Measurements from ENCODE around the gene LMTK3. TPM values are rescaled to one million over a fixed set of nuclear protein-coding genes. Genes with fewer than 3 reads are reported as not detected.
A peak's percentile ranks its signal among the peaks of the same experiment; 100 is the strongest.

Gene LMTK3
- total RNA-seq, 1 experiment from 2014 or later = 0.05 TPM

GRCh38 chr19:48454150-48454730, 57.4 kb downstream of the LMTK3 start:
- DNase-seq (ENCODE audit: extremely low read depth, low read depth) = no peak

GRCh38 chr19:48452289-48453190, 59.1 kb downstream of the LMTK3 start:
- DNase-seq (ENCODE audit: extremely low read depth, low read depth) = no peak

- DNase-seq (ENCODE audit: extremely low read depth, low read depth) = no peak
Measured at GRCh38 chr19:48451624-48452023, 60.0 kb downstream of the LMTK3 start.

- DNase-seq (ENCODE audit: extremely low read depth, low read depth) = no peak
Measured at GRCh38 chr19:48450863-48451262, 60.8 kb downstream of the LMTK3 start.

- no peak for DNase-seq (ENCODE audit: extremely low read depth, low read depth)
Measured at GRCh38 chr19:48450441-48450840, 61.2 kb downstream of the LMTK3 start.

- DNase-seq (ENCODE audit: extremely low read depth, low read depth) = no peak
Measured at GRCh38 chr19:48448563-48448962, 63.1 kb downstream of the LMTK3 start.

- DNase-seq (ENCODE audit: extremely low read depth, low read depth) = no peak
Measured at GRCh38 chr19:48446579-48446978, 65.1 kb downstream of the LMTK3 start.

- DNase-seq (ENCODE audit: extremely low read depth, low read depth) = peak; percentile 94
Measured at GRCh38 chr19:48445606-48446481, 65.8 kb downstream of the LMTK3 start, which contains the start of gene GRWD1. TSS of gene GRWD1 (plus strand) at chr19:48445983. CDS start at chr19:48446006, 23 bp downstream.

GRCh38 chr19:48445256-48445605, 66.4 kb downstream of the LMTK3 start:
- DNase-seq (ENCODE audit: extremely low read depth, low read depth) = peak; percentile 43

- no peak for DNase-seq (ENCODE audit: extremely low read depth, low read depth)
Measured at GRCh38 chr19:48444936-48445200, 66.8 kb downstream of the LMTK3 start.

GRCh38 chr19:48444129-48444935, 67.3 kb downstream of the LMTK3 start:
- DNase-seq (ENCODE audit: extremely low read depth, low read depth) = no peak

GRCh38 chr19:48443731-48444128, 67.9 kb downstream of the LMTK3 start:
- DNase-seq (ENCODE audit: extremely low read depth, low read depth) = no peak

GRCh38 chr19:48443256-48443655, 68.4 kb downstream of the LMTK3 start:
- no peak for DNase-seq (ENCODE audit: extremely low read depth, low read depth)

- no peak for DNase-seq (ENCODE audit: extremely low read depth, low read depth)
Measured at GRCh38 chr19:48442116-48443035, 69.3 kb downstream of the LMTK3 start.

GRCh38 chr19:48441360-48442050, 70.1 kb downstream of the LMTK3 start:
- DNase-seq (ENCODE audit: extremely low read depth, low read depth) = no peak

GRCh38 chr19:48436586-48436985, 75.0 kb downstream of the LMTK3 start:
- DNase-seq (ENCODE audit: extremely low read depth, low read depth) = no peak
